HepG2 (cell line): ENCODE data around the gene PURB. TPM values are rescaled to one million over a fixed set of nuclear protein-coding genes. Genes with fewer than 3 reads are reported as not detected.

ENCODE experiments used
- ARNTL ChIP-seq: sonication (generic); formaldehyde crosslinking; IDR thresholded peaks from 2 replicates; pipeline ENCODE4 v1.4.0; 2020; ENCODE audit warnings: mild to moderate bottlenecking, missing genetic modification reagents
- ATF3 ChIP-seq: sonication (generic); formaldehyde crosslinking; IDR thresholded peaks from 2 replicates; pipeline ENCODE4 v1.4.0; 2020; ENCODE audit warnings: missing genetic modification reagents
- ATF4 ChIP-seq, 2 experiments: fragments of 450-650 bp in 1 of 2; sonication (generic) in 1 of 2; formaldehyde crosslinking; IDR thresholded peaks; 2 replicates each; pipeline versions ENCODE4 v1.5.0 to v1.8.0; 2020 to 2022; ENCODE audit warnings: mild to moderate bottlenecking in 1 of 2, missing genetic modification reagents in 1 of 2
- DDIT3 ChIP-seq: sonication (generic); formaldehyde crosslinking; IDR thresholded peaks from 2 replicates; pipeline ENCODE4 v1.4.0; 2020; ENCODE audit warnings: mild to moderate bottlenecking, missing genetic modification reagents
- EZH2 ChIP-seq: conservative IDR thresholded peaks from 2 replicates; pipeline ENCODE4 v1.6.1; 2012; ENCODE audit warnings: mild to moderate bottlenecking, low read depth, low read length, moderate library complexity
- HHEX ChIP-seq: IDR thresholded peaks from 2 replicates; pipeline ENCODE4 v1.6.1; 2016; ENCODE audit warnings: control low read depth
- HOXD1 ChIP-seq: sonication (generic); formaldehyde crosslinking; IDR thresholded peaks from 2 replicates; pipeline ENCODE4 v1.5.0; 2020; ENCODE audit warnings: missing genetic modification reagents
- IRF2 ChIP-seq: IDR thresholded peaks from 2 replicates; pipeline ENCODE4 v1.6.1; 2018; ENCODE audit warnings: missing genetic modification reagents, missing compliant biosample characterization
- ISL2 ChIP-seq: sonication (generic); formaldehyde crosslinking; IDR thresholded peaks from 2 replicates; pipeline ENCODE4 v1.5.0; 2020; ENCODE audit warnings: missing genetic modification reagents
- PAXIP1 ChIP-seq: sonication (generic); formaldehyde crosslinking; conservative IDR thresholded peaks from 2 replicates; pipeline ENCODE4 v1.4.0; 2020; ENCODE audit warnings: mild to moderate bottlenecking, missing genetic modification reagents, moderate library complexity
- PCBP2 ChIP-seq: fragments of 200-400 bp; formaldehyde crosslinking; optimal IDR thresholded peaks from 2 replicates; pipeline ENCODE3; 2018; ENCODE audit warnings: low read length, low read depth; ENCODE audit not compliant: poor library complexity, severe bottlenecking
- TAF15 ChIP-seq: fragments of 200-400 bp; formaldehyde crosslinking; IDR thresholded peaks from one replicate; pipeline ENCODE4 v1.6.1; 2018; ENCODE audit warnings: mild to moderate bottlenecking, low read depth, low read length; ENCODE audit not compliant: poor library complexity, severe bottlenecking
- TFE3 ChIP-seq: IDR thresholded peaks from 2 replicates; pipeline ENCODE4 v1.6.1; 2016
- THAP11 ChIP-seq: IDR thresholded peaks from 2 replicates; pipeline ENCODE4 v1.6.1; 2016; ENCODE audit warnings: missing biosample characterization, missing genetic modification reagents
- ZNF136 ChIP-seq: sonication (generic); formaldehyde crosslinking; IDR thresholded peaks from 2 replicates; pipeline ENCODE4 v1.8.1; 2022; ENCODE audit warnings: low read depth, mild to moderate bottlenecking, moderate library complexity, missing genetic modification reagents
- ZNF3 ChIP-seq: IDR thresholded peaks from 2 replicates; pipeline ENCODE4 v1.7.0; 2017; ENCODE audit warnings: inconsistent platforms
- ZNF430 ChIP-seq: sonication (generic); formaldehyde crosslinking; IDR thresholded peaks from 2 replicates; pipeline ENCODE4 v1.9.0; 2021; ENCODE audit warnings: mild to moderate bottlenecking, missing genetic modification reagents
- ZNF530 ChIP-seq: sonication (generic); formaldehyde crosslinking; IDR thresholded peaks from 2 replicates; pipeline ENCODE4 v1.5.0; 2020; ENCODE audit warnings: low read depth, mild to moderate bottlenecking, missing genetic modification reagents
- ZNF639 ChIP-seq: conservative IDR thresholded peaks from 2 replicates; pipeline ENCODE4 v1.6.1; 2018; ENCODE audit warnings: missing genetic modification reagents
- ZNF674 ChIP-seq: sonication (generic); formaldehyde crosslinking; IDR thresholded peaks from 2 replicates; pipeline ENCODE4 v1.5.0; 2020; ENCODE audit warnings: low read depth, mild to moderate bottlenecking, missing genetic modification reagents
- ZNF747 ChIP-seq: sonication (generic); formaldehyde crosslinking; IDR thresholded peaks from 2 replicates; pipeline ENCODE4 v1.8.1; 2023; ENCODE audit warnings: missing genetic modification reagents, mild to moderate bottlenecking, borderline replicate concordance
- polyA plus RNA-seq, 8 experiments: library from polyadenylated mRNA; depleted of rRNA in 3 of 8; stranded (reverse) in 7 of 8; unstranded in 1 of 8; fragments of >200 nt; fragmentation: Illumina TruSeq in 4 of 8; extraction: Trizol in 4 of 8; gene quantifications; 2 replicates each; pipeline versions ENCODE4 v1.2.1 to v1.2.3, GENCODE V29; 2011 to 2016; ENCODE audit warnings: low read depth in 4 of 8, missing spikeins in 1 of 8, mixed read lengths in 1 of 8; ENCODE audit not compliant: insufficient read depth in 1 of 8
- total RNA-seq, 5 experiments: library from RNA; depleted of rRNA; stranded (reverse); fragments of >200 nt; fragmentation: Illumina TruSeq; extraction: Trizol; gene quantifications; 2 replicates each; pipeline ENCODE4 v1.2.3, GENCODE V29; 2016; ENCODE audit warnings: low read depth in 1 of 5

The PURB gene
- total and polyA plus RNA-seq, 2 of the 13 experiments (the other 11 are each of a cell fraction or from before 2014, with no cell fraction given), result 2.3 to 4.3 TPM

GRCh38 chr7:44885394-44886317 is at the start of gene PURB (continued):
- no peak for TF ChIP-seq TAF15
- TF ChIP-seq ZNF136 (CRISPR knock-in tag), result no peak; the same call in 1 of the 2 replicates
- TF ChIP-seq ATF4 (CRISPR knock-in tag; IDR thresholded peaks at IDR 0.05), result peak in 1 of 2 experiments; percentile 42; a peak in 1 of 4 replicates
- TF ChIP-seq ATF3, result peak; percentile 71
- TF ChIP-seq ZNF639 (CRISPR knock-in tag), result no peak; the same call in 1 of the 2 replicates
- TF ChIP-seq ZNF674 (CRISPR knock-in tag), result no peak
- TF ChIP-seq ZNF3 (CRISPR knock-in tag), result no peak
- TF ChIP-seq PCBP2, result no peak
- no peak for TF ChIP-seq DDIT3 (CRISPR knock-in tag)
- TF ChIP-seq THAP11 (CRISPR knock-in tag), result peak; percentile 95
- no peak; the same call in 1 of the 2 replicates for TF ChIP-seq TFE3 (CRISPR knock-in tag)
- no peak for TF ChIP-seq ZNF530 (CRISPR knock-in tag)
- no peak; the same call in 1 of the 2 replicates for TF ChIP-seq ZNF747 (CRISPR knock-in tag)
- peak; percentile 36; the same call in 1 of the 2 replicates for TF ChIP-seq PAXIP1 (CRISPR knock-in tag)
- no peak for TF ChIP-seq ARNTL (CRISPR knock-in tag)
- peak; percentile 73 for TF ChIP-seq IRF2
- TF ChIP-seq HOXD1 (CRISPR knock-in tag), result no peak
- TF ChIP-seq HHEX (CRISPR knock-in tag), result no peak
- peak; percentile 50; the same call in 1 of the 2 replicates for TF ChIP-seq ISL2
- no peak for TF ChIP-seq EZH2
- 0 out of 2 replicates have a peak, but pooled peaks have one; percentile 20 for TF ChIP-seq ZNF430 (CRISPR knock-in tag)
